Sigmoid colon (tissue), 7 donors: Measurements from ENCODE around the gene CERKL. TPM values are rescaled to one million over a fixed set of nuclear protein-coding genes. Genes with fewer than 3 reads are reported as not detected.

Experiments used
- DNase-seq: peaks from one replicate; pipeline ENCODE4 v3.0.0-alpha.2; 2019
- H3K27ac ChIP-seq, 4 donors: fragments of 200-600 bp; sonication (generic); one replicate each; pipeline ENCODE4 v1.5.1; 2016 to 2019; ENCODE audit warnings: mild to moderate bottlenecking in 1 of 4
- H3K27me3 ChIP-seq, 3 donors: fragments of 200-600 bp; sonication (generic); one replicate each; pipeline ENCODE4 v1.5.1; 2019; ENCODE audit warnings: mild to moderate bottlenecking in 1 of 3
- H3K36me3 ChIP-seq, 4 donors: fragments of 200-600 bp; sonication (generic); one replicate each; pipeline ENCODE4 v1.5.1; 2016 to 2019
- H3K4me1 ChIP-seq, 4 donors: fragments of 200-600 bp; sonication (generic); one replicate each; pipeline ENCODE4 v1.5.1; 2017 to 2019
- H3K4me3 ChIP-seq, 4 donors: fragments of 200-600 bp; sonication (generic); one replicate each; pipeline ENCODE4 v1.5.1; 2017 to 2019; ENCODE audit warnings: mild to moderate bottlenecking in 2 of 4, moderate library complexity in 1 of 4
- H3K9me3 ChIP-seq, 4 donors: fragments of 200-600 bp in 3 of 4; sonication (generic) in 3 of 4; one replicate each; pipeline versions ENCODE4 v1.5.1 to v1.6.1; 2013 to 2019
- CTCF ChIP-seq, 4 experiments: fragments of 450-650 bp in 3 of 4; fragments of 200-600 bp in 1 of 4; IDR thresholded peaks; one replicate each; pipeline ENCODE4 v1.5.1; 2016 to 2019; ENCODE audit warnings: antibody characterized with exemption in 4 of 4, mild to moderate bottlenecking in 3 of 4, moderate library complexity in 2 of 4
- EP300 ChIP-seq, 4 donors: sonication (generic); formaldehyde crosslinking; IDR thresholded peaks; one replicate each; pipeline ENCODE4 v1.6.1; 2017; ENCODE audit warnings: antibody characterized with exemption in 4 of 4
- POLR2A ChIP-seq, 2 donors: fragments of 450-650 bp; IDR thresholded peaks; one replicate each; pipeline ENCODE4 v1.6.1; 2016; ENCODE audit warnings: antibody characterized with exemption in 2 of 2, mild to moderate bottlenecking in 2 of 2, moderate library complexity in 2 of 2
- POLR2AphosphoS5 ChIP-seq, 4 donors: sonication (generic); formaldehyde crosslinking; IDR thresholded peaks; one replicate each; pipeline ENCODE4 v1.6.1; 2017; ENCODE audit warnings: antibody characterized with exemption in 4 of 4
- WGBS, 2 donors: extraction: QIAGEN DNeasy Blood & Tissue Kit; methylation state at CpG; one replicate each; pipeline ENCODE4 v1.1.7; 2013; 5-methylcytosine and 5-hydroxymethylcytosine counted together
- intact Hi-C: fragments of 100-400 bp; cut with DNase I; formaldehyde crosslinking; loops from one replicate; pipeline ENCODE4 v1.15.1; 2023
- polyA plus RNA-seq, 3 donors: library from polyadenylated mRNA; stranded (reverse); fragments of 200-250 nt; gene quantifications; one replicate each; pipeline ENCODE4 v1.2.3, GENCODE V29; 2013
- total RNA-seq, 4 donors: library from RNA; depleted of rRNA; stranded (reverse); fragments of >200 nt; gene quantifications; one replicate each; pipeline ENCODE4 v1.1.0, GENCODE V29; 2016
- donor health status: healthy with polysubstance abuse.
- donor health status: Bipolar disorder and iron deficiency.
- donor health status: healthy.

CERKL gene
- total and polyA plus RNA-seq, 7 donors = 0.09 TPM; not detected in 6

- no peak overlapping the region for H3K27ac ChIP-seq
- no peaks in the 10 kb centered on the region for H3K27me3 ChIP-seq
- H3K4me1 ChIP-seq = no peaks in the 10 kb centered on the region
- H3K4me3 ChIP-seq = no peak overlapping the region
- no peaks in the 10 kb centered on the region for H3K9me3 ChIP-seq
- H3K36me3 ChIP-seq = no peaks in the 10 kb centered on the region
- no peak for DNase-seq
- no peak for TF ChIP-seq EP300 (IDR thresholded peaks at IDR 0.05)
- TF ChIP-seq POLR2A (IDR thresholded peaks at IDR 0.05) = no peak
- no peak for TF ChIP-seq POLR2AphosphoS5 (IDR thresholded peaks at IDR 0.05)
- no peak for TF ChIP-seq CTCF (IDR thresholded peaks at IDR 0.05)
- 86 to 94% methylated on average over 2 of the region's 2 CpGs for WGBS, 2 donors
- intact Hi-C loops = no loop called here
Observed at GRCh38 chr2:181536730-181537129, 120.2 kb downstream of the CERKL start.

GRCh38 chr2:181528441-181528840 lies 128.5 kb downstream of the CERKL start:
- intact Hi-C loops = no loop called here
- Histone ChIP-seq H3K4me1 (no peaks in the 10 kb centered on the region), H3K27me3 (no peaks in the 10 kb centered on the region), H3K27ac (no peak overlapping the region), H3K9me3 (no peaks in the 10 kb centered on the region), H3K36me3 (no peaks in the 10 kb centered on the region), H3K4me3 (no peak overlapping the region)
- no peak for TF ChIP-seq CTCF (IDR thresholded peaks at IDR 0.05)
- TF ChIP-seq EP300 (IDR thresholded peaks at IDR 0.05) = no peak
- DNase-seq = no peak
- WGBS, 2 donors = 89 to 98% methylated on average over 1 of the region's 1 CpG

GRCh38 chr2:181527058-181527457 lies 129.8 kb downstream of the CERKL start:
- DNase-seq = no peak
- Histone ChIP-seq H3K4me3 (no peak overlapping the region), H3K4me1 (no peaks in the 10 kb centered on the region), H3K27ac (no peak overlapping the region), H3K36me3 (no peaks in the 10 kb centered on the region), H3K9me3 (no peaks in the 10 kb centered on the region), H3K27me3 (no peaks in the 10 kb centered on the region)
- intact Hi-C loops = no loop called here
- no peak for TF ChIP-seq POLR2A (IDR thresholded peaks at IDR 0.05)
- no peak for TF ChIP-seq CTCF (IDR thresholded peaks at IDR 0.05)
- no peak for TF ChIP-seq EP300 (IDR thresholded peaks at IDR 0.05)
- no peak for TF ChIP-seq POLR2AphosphoS5 (IDR thresholded peaks at IDR 0.05)
- WGBS, 2 donors = 94 to 95% methylated on average over 6 of the region's 6 CpGs

- Histone ChIP-seq H3K9me3 (no peaks in the 10 kb centered on the region), H3K4me1 (no peaks in the 10 kb centered on the region), H3K27ac (no peak overlapping the region), H3K4me3 (no peak overlapping the region), H3K27me3 (no peaks in the 10 kb centered on the region), H3K36me3 (no peaks in the 10 kb centered on the region)
- intact Hi-C loops = no loop called here
- no peak for DNase-seq
- 29 to 63% methylated on average over 4 of the region's 4 CpGs for WGBS, 2 donors
- TF ChIP-seq POLR2A (IDR thresholded peaks at IDR 0.05) = no peak
- no peak for TF ChIP-seq POLR2AphosphoS5 (IDR thresholded peaks at IDR 0.05)
- no peak for TF ChIP-seq CTCF (IDR thresholded peaks at IDR 0.05)
- no peak for TF ChIP-seq EP300 (IDR thresholded peaks at IDR 0.05)
Observed at GRCh38 chr2:181526014-181526413, 130.9 kb downstream of the CERKL start.

GRCh38 chr2:181523756-181524155 lies 133.1 kb downstream of the CERKL start:
- no peaks in the 10 kb centered on the region for H3K4me1 ChIP-seq
- H3K27ac ChIP-seq = no peak overlapping the region
- no peak overlapping the region for H3K4me3 ChIP-seq
- no peaks in the 10 kb centered on the region for H3K27me3 ChIP-seq
- H3K36me3 ChIP-seq = no peaks in the 10 kb centered on the region
- no peak for DNase-seq
- TF ChIP-seq POLR2AphosphoS5 (IDR thresholded peaks at IDR 0.05) = no peak
- no peak for TF ChIP-seq EP300 (IDR thresholded peaks at IDR 0.05)
- no peak for TF ChIP-seq CTCF (IDR thresholded peaks at IDR 0.05)
- TF ChIP-seq POLR2A (IDR thresholded peaks at IDR 0.05) = no peak
- no peaks in the 10 kb centered on the region for H3K9me3 ChIP-seq
- 93 to 95% methylated on average over 5 of the region's 5 CpGs for WGBS, 2 donors
- intact Hi-C loops = no loop called here
